OCI-LY7 (cell line): ENCODE measurements around the gene HLF.

Experiments used
- EZH2phosphoT487 ChIP-seq: fragments of 200-600 bp; sonication (generic); IDR thresholded peaks from 2 replicates; pipeline ENCODE4 v1.6.1; 2018; ENCODE audit warnings: low read depth, borderline replicate concordance, mild to moderate bottlenecking, mixed run types, antibody characterized with exemption, low read length, moderate library complexity, mixed read lengths
- TF ChIP-seq, protein P1 (sequence below): fragments of 200-600 bp; sonication (generic); conservative IDR thresholded peaks from 2 replicates; pipeline ENCODE4 v1.5.1; 2014; ENCODE audit warnings: mild to moderate bottlenecking, antibody characterized with exemption, low read length, moderate library complexity, mixed read lengths

DNA sequence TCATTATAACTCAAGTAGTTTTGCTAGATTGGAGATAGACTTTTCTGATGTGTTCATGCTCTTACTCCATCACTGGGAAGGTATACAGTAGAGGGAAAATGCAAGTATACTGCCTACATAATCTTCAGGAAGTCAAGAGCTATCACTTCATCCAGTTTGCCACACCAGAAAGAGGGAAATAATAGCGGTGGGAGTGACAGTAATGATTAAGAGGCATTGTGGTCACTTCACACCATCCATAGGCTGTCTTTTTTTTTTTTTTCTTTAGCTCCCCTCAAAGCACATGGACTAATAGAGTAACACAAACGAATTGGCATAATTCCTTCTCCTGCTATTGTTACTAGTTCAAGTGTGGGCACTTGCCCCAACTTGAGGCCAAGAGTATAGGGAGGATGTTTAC is 28.4 kb upstream of the HLF start:
- TF ChIP-seq, protein P1, sequence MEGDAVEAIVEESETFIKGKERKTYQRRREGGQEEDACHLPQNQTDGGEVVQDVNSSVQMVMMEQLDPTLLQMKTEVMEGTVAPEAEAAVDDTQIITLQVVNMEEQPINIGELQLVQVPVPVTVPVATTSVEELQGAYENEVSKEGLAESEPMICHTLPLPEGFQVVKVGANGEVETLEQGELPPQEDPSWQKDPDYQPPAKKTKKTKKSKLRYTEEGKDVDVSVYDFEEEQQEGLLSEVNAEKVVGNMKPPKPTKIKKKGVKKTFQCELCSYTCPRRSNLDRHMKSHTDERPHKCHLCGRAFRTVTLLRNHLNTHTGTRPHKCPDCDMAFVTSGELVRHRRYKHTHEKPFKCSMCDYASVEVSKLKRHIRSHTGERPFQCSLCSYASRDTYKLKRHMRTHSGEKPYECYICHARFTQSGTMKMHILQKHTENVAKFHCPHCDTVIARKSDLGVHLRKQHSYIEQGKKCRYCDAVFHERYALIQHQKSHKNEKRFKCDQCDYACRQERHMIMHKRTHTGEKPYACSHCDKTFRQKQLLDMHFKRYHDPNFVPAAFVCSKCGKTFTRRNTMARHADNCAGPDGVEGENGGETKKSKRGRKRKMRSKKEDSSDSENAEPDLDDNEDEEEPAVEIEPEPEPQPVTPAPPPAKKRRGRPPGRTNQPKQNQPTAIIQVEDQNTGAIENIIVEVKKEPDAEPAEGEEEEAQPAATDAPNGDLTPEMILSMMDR = no peak
- TF ChIP-seq EZH2phosphoT487 = no peak
